ENCODE measurements around the gene SYNGR3.

Gene SYNGR3

DNA sequence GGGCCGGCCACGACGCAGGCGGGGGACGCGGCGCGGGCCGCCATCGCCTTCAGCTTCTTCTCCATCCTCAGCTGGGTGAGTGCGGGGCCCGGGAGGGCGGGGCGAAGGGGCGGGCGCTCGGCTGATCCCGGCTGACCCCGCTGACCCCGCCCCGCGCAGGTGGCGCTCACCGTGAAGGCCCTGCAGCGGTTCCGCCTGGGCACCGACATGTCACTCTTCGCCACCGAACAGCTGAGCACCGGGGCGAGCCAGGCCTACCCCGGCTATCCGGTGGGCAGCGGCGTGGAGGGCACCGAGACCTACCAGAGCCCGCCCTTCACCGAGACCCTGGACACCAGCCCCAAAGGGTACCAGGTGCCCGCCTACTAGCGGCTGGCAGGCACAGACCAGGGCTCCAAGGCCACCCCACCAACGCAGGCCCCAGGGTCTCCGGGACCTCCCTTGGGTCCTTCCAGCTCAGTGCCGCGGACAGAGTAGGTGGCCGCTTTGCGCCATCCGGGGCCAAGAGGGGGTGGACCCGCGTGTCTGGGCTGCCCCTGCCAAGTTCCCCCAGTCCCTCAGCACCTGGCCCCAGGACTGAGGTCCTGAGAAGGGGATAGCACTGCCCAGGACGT is 3.0 kb downstream of the SYNGR3 start:
- FAIRE-seq: no peak

DNA sequence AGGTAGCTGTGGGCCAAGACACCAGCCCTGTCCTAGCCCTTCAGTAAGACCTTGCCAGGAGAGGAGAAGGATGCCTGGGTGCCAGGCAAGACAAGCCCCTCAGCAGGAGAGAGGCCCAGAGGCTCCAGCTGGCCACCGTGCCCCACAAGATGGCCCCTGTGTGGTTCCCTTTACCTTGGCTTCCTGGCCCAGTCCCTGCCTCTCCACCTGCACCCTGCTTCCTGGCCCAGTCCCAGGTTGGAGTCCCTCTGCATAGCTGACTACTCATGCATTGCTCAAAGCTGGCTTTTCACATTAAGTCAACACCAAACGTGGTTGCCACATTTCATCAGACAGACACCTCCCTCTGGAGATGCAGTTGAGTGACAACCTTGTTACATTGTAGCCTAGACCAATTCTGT is 4.0 kb downstream of the SYNGR3 start:
- FAIRE-seq: no peak

DNA sequence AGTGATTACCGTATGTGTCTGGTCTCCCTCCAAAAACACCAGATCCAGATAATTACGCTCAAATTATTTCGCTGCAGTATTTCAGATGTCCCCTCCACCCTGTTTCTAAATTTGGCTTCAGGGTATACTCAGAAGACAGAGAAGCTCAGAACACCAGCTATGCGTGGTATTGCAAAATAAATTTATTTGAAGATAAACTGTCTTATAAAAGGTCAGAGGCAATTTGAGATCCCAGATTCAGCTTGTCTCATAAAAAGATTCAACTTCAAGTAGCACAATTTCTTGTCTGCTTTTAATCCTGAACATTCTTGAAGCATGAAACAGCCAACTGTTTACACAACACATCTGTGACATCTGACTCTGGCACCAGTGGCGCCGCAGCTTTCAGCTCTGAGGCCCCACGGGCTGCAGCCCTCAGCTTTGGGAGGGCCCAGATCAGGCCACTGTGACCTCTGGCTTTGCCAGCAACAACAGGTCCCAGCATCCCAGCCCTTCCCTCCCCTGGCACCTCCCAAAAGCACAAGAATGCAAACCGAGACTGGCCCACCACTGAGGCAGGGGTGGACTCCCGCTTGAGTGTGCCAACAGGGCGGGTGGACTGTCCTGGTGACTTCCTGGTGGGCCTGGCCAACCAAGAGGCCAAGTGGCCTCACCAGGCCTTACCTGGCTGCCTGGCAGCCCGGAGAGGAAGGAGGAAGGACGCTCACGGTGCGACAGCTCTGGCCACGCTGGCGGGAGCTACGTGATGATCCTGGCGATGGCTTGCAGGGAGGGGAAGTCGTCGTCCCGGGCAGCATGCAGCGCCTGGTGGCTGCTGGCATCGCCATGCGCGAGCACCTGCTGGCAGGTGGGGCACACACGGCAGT is 8.0 kb downstream of the SYNGR3 start:
- FAIRE-seq: no peak

DNA sequence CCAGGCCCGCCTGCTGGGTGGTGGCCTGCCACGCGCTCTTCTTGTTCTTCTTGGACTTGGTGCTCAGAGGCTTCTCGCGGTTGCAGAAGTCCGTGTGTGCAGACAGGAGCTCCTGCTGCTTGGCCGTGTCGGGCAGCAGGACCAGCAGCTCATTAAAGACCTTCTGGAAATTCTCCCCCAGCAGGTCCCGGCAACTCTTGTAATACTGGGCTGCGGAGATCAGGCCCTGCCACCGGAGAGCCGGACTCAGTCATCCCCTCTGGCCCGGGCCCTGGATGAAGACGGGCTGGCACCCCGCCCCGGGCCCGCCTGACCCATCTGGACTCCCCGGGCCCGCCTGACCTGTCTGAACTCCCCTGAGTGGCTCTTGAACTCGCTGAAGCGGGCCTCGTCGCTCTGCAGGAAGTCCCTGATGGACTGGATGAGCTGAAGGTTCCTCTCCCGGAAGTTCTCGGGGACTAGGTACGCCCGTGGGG is 8.6 kb downstream of the SYNGR3 start:
- FAIRE-seq: no peak

DNA sequence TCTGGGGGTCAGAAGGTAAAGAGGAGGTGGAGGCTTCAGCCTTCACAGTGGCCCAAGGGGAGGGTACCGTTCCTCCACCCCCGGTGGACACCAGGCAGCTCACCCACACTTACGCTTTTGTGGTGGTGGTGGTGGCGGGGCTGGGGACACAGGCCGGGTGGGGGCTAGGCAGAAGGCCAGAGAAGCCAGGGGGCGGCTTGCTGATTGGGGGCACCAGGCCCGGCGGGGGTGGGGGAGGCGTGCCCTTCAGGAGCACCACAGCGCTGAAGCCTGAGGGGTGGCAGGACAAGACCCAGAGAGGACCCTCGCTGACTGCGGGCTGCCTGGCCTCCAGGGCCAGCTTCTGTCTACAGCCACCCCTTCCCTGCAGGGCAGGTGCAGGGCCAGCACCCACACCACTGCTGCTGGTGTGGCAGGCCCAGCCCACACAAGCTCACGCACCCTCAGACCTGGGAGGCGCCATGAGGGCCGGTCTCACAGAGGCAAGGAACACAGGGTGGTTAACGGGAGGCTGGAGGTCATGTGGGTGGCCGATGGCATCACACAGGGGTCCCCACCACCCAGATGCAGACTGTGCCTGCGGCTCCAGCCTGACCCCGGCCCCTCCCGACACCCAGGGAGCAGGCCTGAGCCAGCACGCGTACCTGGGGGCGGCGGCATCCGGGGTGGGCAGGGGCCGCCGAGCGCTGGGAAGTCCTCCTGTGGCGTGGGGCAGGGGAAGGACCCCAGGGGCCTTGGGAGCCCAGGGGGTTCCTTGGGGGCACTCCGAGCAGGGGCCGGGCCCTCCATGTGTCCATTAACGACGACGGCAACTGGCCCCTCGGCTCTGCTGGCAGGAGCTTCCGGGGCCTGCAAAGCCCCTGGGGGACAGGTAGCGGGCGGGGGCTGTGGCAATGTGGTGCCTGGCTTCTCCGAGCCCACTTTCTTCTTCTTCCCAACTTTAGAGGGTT is 9.4 kb downstream of the SYNGR3 start:
- FAIRE-seq: no peak

DNA sequence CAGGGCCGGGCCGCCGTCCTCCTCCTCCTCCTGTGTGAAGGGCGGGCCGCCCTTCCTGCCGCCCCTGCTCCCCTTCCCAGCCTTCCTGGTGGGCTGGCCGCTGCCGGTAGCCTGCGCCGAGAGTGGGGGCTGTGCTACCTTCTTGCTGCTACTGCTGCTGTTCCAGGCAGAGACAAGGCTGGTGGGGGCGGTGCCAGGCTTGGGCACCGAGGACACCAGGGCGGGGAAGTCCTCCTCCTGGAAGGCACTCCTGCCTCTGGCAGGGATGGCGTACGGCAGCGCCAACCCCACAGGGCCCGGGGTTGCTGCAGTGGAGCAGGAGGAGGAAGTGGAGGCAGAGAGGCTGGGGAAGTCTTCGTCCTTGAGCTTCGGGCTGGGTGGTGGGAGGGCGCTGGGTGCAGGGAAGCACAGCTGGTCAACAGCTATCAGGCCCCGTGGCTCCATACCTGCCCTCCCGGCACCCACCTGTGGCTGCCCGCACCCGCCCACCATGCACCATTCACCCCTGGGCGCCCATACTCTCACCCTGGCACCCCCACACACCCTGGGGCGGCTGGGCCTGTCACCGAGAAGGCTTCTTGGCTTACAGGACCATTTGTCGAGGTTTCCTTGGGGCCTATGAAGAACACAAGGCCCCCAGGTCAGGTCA is 10.2 kb downstream of the SYNGR3 start:
- FAIRE-seq: no peak

DNA sequence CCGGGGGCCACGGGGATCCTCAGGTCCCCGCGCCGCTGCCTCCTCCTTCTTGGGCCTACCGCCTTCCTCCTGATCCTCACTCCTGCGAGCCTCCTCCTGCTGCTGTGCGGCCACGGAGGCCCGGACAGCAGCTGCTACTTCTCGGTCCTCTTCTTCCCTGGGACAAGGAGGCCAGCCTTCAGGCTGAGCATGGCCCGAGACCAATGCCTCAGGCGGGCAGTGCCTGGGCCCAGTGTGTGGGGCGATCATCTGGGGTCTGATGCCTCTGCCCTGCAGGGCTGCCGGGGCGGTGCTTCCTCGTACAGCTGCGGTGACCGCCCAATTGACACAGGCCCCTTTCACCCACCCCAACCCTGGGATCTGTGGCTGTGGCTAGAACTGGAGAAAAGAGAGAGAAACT is 11.3 kb downstream of the SYNGR3 start:
- no peak for FAIRE-seq

DNA sequence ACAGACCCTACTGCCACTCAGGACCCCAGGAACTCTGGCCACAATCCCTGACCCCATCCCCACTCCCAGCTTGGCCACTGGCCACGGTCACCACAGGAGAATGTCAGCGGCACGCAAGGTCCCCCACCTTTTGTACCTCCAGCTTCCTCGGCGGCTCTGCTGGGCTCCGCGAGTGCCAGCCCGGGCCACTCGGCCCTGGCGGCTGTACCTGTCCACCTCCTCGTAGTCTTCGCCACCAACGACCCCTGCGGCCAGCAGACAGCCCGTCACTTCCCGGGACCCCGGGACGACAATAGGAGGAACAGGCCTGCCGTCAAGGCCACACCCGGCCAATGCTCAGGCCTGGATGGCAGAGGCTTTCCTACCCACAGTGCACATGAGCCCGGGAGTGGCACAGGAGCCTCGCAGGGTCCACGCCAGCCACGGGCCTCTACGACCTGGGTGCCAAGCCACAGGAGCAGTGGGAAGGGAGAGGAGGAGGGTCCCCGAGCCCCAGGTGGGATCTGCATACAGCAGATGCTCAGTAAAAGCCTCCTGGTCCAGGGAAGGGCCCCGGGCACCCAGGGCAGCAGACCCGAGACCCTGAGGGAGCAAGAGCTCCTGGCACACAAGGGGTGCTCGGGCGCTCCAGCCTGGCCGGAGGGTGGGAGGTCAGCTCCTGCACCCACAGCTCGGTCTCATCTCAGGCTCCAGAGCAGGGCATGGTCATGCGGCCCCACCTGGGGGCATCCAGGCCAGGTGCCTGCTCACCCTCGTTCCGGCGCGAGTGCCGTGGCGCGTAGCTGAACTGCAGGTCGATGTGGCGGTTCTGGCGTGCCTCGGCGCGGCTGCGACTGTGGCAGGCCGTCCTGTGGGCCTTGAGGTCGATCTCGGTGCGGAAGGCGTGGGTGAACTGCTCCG is 11.9 kb downstream of the SYNGR3 start:
- FAIRE-seq: no peak

DNA sequence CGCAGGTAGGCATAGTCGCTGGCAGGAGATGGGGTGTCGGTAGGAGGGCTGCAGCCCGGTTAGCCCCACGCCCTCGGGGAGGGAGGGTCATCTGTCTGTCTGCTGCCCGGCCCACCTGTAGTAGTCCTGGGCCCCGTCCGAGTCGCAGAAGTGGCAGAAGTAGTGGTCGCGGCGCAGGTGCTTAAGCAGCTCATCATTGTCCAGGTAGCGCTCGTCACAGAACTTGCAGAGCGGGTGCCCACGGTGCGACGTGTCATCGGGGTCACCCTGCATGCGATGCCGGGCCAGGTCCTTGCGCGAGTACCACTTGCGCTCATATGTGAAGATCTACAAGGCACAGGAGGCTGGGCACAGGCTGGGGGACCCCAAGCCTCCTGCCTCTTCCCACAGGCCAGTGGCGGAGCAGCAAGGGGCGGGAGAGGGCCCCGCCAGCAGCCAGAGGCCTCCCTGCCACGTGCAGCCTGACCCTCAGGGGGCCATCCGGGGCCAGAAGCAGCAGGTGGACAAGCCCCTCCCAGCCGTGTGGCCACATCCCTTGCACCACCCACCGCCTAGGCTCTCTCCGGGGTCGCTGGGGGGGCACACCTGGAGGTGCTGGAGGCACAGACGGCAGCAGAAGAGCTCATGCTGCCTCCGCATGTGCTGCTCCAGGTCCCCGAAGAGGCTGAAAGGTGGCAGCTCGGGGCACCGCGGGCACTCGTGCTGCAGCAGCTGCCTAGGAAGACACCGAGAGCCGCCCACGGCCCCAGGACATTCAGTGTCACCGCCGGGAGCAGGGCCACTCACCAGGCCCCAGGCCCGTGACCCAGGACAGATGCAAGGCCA is 12.8 kb downstream of the SYNGR3 start:
- no peak for FAIRE-seq

DNA sequence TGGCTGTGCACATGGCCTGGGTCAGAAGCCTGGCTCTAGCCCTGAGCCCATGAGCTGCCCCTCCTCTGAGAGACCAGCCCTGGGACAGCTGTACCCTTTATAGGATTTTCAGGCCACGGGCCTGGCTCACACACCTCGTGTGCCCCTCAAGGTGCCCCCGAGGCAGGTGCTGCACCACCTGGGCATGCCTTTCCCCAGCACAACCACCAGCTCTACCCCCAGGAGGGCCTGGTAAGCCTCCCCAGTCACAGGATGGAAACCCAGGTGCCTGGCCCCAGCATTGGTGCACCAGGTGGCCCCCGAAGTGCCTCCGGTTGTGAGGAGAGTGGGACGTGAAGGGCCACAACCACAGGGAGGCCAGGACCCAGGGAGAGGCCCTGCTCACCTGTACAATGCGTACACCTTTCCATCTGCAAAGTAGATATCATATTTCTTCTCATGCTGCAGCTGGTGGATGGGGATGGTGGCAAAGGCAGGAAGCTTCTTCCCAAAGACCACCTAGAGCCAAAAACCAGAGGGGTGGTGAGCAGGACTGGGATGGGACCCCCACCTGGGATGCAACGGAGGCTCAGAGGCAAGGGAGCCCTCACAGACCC is 13.6 kb downstream of the SYNGR3 start:
- no peak for FAIRE-seq

DNA sequence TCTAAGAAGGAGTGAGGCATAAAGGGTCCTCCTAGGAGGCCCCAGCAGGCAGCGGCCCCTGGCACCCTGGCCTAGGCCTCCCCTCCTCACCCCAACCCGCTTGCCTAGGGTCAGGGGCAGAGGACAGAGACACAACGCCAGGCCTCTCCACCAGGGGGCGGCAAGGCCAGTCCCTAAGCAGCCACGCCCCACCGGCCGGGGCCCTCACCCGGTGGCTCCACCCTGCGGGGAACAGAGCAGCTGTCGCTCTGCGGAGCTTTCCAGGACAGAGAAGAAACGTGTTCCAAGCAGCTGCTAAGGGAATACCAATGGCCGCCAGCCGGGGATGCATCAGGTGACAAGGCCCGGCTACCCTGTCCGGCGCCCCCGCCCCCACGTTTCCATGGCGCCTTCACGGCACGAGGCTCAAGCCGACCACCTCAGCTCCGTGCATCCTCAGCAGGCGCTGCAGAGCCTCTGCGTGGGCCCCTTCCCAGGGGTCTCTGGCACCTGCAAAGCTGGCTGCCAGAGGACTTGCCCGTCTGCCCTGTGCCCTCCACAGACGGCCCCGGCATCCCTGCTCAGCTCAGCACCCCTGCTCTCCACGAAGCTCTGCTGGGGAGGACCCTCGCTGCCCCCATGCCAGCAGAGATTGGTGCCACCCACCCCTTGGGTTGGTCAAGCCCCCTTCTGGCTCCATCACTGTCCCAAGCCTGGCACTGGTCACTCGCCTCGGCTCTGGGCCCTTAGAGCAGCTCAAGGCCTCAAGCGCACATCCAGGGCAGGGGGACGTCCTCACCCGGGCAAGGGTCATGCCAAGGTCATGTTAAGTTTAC is 14.3 kb downstream of the SYNGR3 start:
- no peak for FAIRE-seq

DNA sequence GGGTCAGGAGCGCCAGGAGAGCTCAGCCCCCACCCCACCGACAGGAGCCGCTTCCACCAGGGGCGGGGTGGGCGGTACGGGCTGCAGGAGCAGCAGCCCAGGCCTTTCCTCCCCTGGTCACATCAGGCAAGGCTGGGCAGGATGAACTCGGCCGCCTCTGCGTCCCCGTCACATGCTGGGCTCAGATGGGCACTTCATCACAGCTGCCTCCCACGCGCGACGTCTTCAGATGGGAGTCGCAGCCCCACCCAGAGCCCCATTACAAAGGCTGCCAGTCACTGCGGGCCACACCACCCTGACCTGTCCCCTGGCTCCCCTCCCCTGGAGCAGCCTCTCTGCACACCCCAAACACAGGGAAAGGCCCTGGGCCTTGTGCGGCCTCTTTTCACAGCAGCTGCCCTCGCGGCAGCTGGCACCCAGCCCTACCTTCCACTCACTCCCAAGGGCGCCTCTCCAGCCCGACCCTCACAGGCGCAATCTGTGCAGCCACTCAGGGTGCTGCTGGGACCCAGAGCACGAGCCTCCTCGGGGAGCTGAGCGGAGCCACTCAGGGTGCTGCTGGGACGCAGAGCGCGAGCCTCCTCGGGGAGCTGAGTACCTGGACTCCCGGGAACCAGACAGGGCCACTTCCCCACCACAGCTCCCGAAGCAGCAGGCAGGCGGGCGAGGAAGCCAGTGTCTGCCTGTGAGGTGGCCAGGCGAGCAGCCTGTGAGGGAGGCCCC is 15.2 kb downstream of the SYNGR3 start:
- no peak for FAIRE-seq

DNA sequence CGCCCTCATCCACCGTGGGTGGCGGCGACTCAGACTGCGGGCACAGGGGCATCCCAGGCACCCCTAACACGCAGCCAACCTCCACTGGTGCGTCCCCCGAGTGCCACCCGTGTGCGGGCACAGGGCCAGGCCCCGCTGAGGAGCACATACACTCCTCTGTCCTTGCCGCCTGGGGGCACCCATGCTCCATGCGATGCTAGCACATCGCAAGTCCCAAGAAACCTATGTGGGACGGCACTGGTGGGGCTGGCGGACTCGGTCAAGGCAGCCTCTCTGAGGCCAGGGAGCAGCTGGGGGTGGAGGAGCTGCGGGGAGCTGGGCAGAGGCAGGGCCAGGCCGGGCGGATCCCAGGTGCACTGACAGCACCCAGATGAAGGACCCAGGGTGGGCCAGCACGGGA is 15.9 kb downstream of the SYNGR3 start:
- no peak for FAIRE-seq

DNA sequence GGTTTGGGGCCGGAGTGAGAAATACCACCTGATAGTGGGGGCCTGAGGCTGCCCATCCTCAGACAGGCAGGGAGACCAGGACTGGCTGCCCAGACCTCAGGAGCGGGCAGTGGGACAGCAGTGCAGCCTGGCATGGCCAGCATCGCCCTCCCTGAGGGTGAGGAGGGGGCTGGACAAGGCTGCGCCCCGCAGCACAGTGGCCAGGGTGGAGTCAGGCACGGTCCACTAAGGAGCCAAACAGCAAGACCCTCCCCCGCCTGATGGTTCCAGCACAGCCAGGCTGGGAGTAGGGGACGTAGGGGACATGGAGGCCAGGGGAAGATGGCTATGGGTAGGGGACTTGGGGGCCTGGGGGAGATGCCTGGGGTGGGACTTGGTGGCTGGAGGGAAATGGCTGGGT is 16.5 kb downstream of the SYNGR3 start:
- no peak for FAIRE-seq

DNA sequence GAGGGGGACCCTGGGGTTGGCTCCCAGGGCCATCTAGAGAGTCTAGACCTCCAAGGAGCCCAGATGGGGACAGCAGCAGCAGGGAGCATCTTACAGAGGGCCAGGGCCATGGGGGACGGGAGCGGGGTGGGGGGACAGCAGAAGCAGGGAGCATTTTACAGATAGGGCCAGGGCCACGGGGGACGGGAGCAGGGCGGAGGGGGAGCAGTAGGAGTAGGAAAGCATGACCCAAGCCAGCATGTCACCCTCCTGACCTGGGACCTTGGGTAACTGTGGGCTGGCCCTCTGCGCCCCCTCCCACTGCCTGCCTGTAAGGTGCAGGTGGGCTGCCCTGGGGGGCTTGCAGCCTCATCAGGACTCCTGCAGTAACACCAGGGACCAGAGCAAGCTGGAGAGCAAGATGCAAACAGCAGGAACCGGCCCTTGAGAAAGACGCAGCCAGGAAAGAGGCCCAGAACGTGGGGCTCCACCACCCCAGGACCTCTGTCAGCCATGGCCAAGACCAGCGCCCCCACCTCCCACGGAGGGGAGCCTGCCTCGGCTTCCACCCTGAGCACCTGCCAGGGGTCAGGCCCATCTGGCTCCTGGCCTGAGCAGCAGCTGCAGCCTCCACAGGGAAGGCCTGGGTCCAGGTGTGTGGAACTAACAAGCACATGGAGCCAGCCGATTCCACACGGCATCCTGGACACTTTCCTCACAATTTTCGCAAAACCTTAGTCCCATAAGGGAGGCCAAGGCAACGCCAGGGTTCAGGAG is 17.5 kb downstream of the SYNGR3 start:
- no peak for FAIRE-seq

DNA sequence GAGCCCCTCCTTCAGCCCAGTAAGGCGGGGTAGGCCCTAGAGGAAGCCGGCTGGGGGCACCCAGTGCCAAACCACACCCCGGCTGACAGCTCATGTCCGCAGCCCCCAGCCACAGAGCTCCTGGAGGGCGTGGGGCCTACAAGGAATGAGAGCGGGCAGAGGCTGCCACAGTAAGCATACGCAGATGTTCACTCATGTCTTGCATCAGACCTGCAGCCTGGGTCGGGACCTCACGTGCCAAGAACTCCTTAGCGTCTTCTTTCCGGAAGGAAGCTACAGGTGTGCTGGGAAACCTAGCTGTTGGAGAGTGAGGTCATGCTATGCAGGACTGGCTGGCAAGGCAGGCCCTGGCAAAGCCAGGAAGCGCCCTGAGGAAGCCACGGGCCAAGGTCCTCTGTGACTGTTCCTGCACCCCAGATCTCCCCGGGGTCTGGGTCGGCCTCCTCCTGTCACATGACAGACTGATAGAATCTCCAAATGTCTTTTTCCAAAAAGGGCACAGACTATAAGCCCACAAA is 18.3 kb downstream of the SYNGR3 start:
- FAIRE-seq: no peak

DNA sequence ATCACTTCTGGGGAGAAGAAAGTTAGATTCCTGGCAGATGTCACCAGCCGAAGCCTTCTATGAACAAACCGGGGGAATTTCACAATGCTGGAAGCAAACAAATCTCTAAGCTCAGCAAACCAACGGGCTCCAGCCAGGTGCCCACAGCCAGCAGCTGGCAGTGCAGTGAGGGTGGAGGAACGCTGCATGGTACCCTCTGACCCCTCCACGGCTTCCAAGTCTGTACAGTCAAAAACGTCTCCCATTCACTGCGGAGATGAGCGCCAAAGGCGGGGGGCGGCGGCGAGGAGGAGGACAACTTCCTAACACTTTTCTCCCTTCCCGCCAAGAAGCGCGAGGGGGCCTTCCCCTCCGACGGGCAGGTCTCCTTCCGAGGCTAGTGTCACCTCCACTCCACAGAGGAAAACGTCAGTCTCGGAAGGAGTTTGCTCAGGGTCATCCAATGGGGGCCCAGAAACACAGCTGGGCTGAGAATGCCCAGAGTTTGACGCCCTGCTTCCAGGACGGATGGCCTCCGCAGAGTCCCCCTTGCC is 18.9 kb downstream of the SYNGR3 start:
- no peak for FAIRE-seq

Measured in islet of Langerhans (tissue), 1 donor.